Measurements from ENCODE around the gene ME1.

DNA sequence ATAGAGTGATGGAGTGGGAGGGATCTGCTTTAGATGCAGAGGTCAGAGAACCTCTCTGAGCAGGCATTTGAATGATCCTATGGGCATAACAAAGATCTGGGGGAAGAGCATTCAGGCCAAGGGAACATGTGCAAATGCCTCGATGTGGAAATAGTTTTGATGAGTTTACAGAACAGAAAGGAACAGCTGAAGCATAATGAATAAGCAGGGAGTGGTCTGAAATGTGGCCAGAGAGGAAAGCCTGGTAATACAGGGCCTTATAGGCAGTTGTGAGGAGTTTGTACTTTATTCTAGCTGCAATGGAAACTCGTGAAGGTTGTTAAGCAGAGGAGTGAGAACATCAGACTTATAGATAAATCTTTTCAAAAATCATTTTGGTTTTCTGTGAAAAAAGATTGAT, 33.0 kb upstream of the ME1 start:
- TF ChIP-seq, protein P1, sequence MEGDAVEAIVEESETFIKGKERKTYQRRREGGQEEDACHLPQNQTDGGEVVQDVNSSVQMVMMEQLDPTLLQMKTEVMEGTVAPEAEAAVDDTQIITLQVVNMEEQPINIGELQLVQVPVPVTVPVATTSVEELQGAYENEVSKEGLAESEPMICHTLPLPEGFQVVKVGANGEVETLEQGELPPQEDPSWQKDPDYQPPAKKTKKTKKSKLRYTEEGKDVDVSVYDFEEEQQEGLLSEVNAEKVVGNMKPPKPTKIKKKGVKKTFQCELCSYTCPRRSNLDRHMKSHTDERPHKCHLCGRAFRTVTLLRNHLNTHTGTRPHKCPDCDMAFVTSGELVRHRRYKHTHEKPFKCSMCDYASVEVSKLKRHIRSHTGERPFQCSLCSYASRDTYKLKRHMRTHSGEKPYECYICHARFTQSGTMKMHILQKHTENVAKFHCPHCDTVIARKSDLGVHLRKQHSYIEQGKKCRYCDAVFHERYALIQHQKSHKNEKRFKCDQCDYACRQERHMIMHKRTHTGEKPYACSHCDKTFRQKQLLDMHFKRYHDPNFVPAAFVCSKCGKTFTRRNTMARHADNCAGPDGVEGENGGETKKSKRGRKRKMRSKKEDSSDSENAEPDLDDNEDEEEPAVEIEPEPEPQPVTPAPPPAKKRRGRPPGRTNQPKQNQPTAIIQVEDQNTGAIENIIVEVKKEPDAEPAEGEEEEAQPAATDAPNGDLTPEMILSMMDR (IDR thresholded peaks at IDR 0.05) = no peak
- TF ChIP-seq POLR2A (IDR thresholded peaks at IDR 0.05) = no peak

All from esophagus squamous epithelium (tissue), 4 donors.